PC-3 (cell line): ENCODE data around the gene HYDIN. TPM values are rescaled to one million over a fixed set of nuclear protein-coding genes. Genes with fewer than 3 reads are reported as not detected.

Experiments
- ATAC-seq: fragments of 200-7000 bp; cut with Tn5 transposase; 2 replicates; pipeline ENCODE4 v1.9.1; 2020; ENCODE audit warnings: mild to moderate bottlenecking, moderate library complexity
- BruUV-seq: library from RNA; stranded (reverse); fragments of 400-500 nt; replicated peaks from 2 replicates; lab custom pipeline; 2021; lab: Mats Ljungman, UMichigan
- CTCF ChIA-PET: fragments of 300-600 bp; sonication (Branson Sonifier 250); formaldehyde crosslinking; loops from one replicate; lab custom pipeline; 2022; ENCODE audit warnings: antibody characterized with exemption; lab: Charles Lee
- POLR2A ChIA-PET: fragments of 300-600 bp; sonication (Branson Sonifier 250); formaldehyde crosslinking; loops from one replicate; lab custom pipeline; 2022; ENCODE audit warnings: antibody characterized with exemption; ENCODE audit not compliant: unreplicated experiment; lab: Charles Lee
- DNase-seq: peaks from one replicate; pipeline ENCODE4 v3.0.0-alpha.2; 2015
- H2AFZ ChIP-seq: fragments of 300-600 bp; sonication (generic); 2 replicates; pipeline ENCODE4 v1.6.0; 2016; ENCODE audit warnings: antibody characterized with exemption, low read length
- H3F3A ChIP-seq: fragments of 300-600 bp; sonication (generic); one replicate; pipeline ENCODE4 v1.6.0; 2017; ENCODE audit warnings: antibody characterized with exemption, low read length, control low read depth, mild to moderate bottlenecking; ENCODE audit not compliant: unreplicated experiment
- H3K27ac ChIP-seq: fragments of 300-600 bp; sonication (generic); 2 replicates; pipeline ENCODE4 v1.5.1; 2016; ENCODE audit warnings: mild to moderate bottlenecking, low read length
- H3K27me3 ChIP-seq: fragments of 300-600 bp; sonication (generic); 2 replicates; pipeline ENCODE4 v1.6.1; 2016; ENCODE audit warnings: low read length, mixed read lengths
- H3K36me3 ChIP-seq: fragments of 300-600 bp; sonication (generic); 2 replicates; pipeline ENCODE4 v1.6.1; 2016; ENCODE audit warnings: low read depth, mixed run types, low read length, mixed read lengths
- H3K4me1 ChIP-seq: fragments of 300-600 bp; sonication (generic); 2 replicates; pipeline ENCODE4 v1.5.1; 2016; ENCODE audit warnings: low read length; ENCODE audit not compliant: insufficient read depth
- H3K4me2 ChIP-seq: fragments of 300-600 bp; sonication (generic); 2 replicates; pipeline ENCODE4 v1.6.0; 2016; ENCODE audit warnings: low read length
- H3K4me3 ChIP-seq: fragments of 300-600 bp; sonication (generic); 2 replicates; pipeline ENCODE4 v1.5.1; 2016; ENCODE audit warnings: mild to moderate bottlenecking, low read length, mixed read lengths
- H3K79me2 ChIP-seq: fragments of 300-600 bp; sonication (generic); 2 replicates; pipeline ENCODE4 v1.6.1; 2017; ENCODE audit warnings: low read length, mixed read lengths
- H3K9ac ChIP-seq: fragments of 300-600 bp; sonication (generic); 2 replicates; pipeline ENCODE4 v1.6.0; 2016; ENCODE audit warnings: mild to moderate bottlenecking, low read length
- H3K9me2 ChIP-seq: fragments of 300-600 bp; sonication (generic); replicated peaks from 2 replicates; pipeline ENCODE4 v1.6.1; 2016; ENCODE audit warnings: mixed run types, low read length, mixed read lengths
- H3K9me3 ChIP-seq: fragments of 300-600 bp; sonication (generic); 2 replicates; pipeline ENCODE4 v1.6.1; 2016; ENCODE audit warnings: low read length, mixed read lengths
- H4K20me1 ChIP-seq: fragments of 300-600 bp; sonication (generic); 2 replicates; pipeline ENCODE4 v1.6.1; 2016; ENCODE audit warnings: low read length, mixed read lengths
- CTCF ChIP-seq: fragments of 300-600 bp; sonication (generic); conservative IDR thresholded peaks from 2 replicates; pipeline ENCODE4 v1.5.1; 2017; ENCODE audit warnings: antibody characterized with exemption, low read depth, mild to moderate bottlenecking, low read length
- EZH2 ChIP-seq: fragments of 300-600 bp; sonication (generic); IDR thresholded peaks from one replicate; pipeline ENCODE4 v1.6.1; 2017; ENCODE audit warnings: antibody characterized with exemption, mild to moderate bottlenecking, low read length; ENCODE audit not compliant: unreplicated experiment
- EZH2phosphoT487 ChIP-seq: fragments of 300-600 bp; sonication (generic); IDR thresholded peaks from 2 replicates; pipeline ENCODE4 v1.6.1; 2018; ENCODE audit warnings: mild to moderate bottlenecking, antibody characterized with exemption, low read length, borderline replicate concordance
- intact Hi-C: fragments of 100-400 bp; cut with micrococcal nuclease; formaldehyde crosslinking; loops from 2 replicates; pipeline ENCODE4 v1.9.0; 2023
- total RNA-seq: library from RNA; depleted of rRNA; stranded (reverse); fragments of >200 nt; gene quantifications from 2 replicates; pipeline ENCODE4 v1.2.3, GENCODE V29; 2014

HYDIN gene
- total RNA-seq, 1 experiment from 2014 or later = 0.69 TPM

DNA sequence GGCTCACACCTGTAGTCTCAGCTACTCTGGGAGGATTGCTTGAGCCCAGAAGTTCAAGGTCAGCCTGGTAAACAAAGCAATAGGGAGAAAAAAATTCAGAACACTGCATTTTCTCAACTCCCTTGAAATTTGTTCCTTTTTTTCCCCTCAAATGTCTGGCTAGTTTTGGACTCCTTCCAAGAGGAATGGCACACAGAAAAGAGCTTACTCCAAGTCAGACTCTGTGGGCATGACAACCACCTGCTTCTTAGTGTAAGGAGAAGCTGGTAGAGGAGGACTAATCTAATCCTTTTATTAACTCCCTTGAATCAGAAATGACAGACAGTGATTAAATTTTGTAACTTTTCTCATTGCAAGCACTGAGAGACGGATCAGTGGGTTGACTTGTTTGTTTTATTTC is 27.9 kb upstream of the HYDIN start:
- Histone ChIP-seq H3K4me2 (no peak overlapping the region), H3K9me2 (no peaks in the 10 kb centered on the region), H3K9me3 (no peaks in the 10 kb centered on the region), H3K9ac (no peak overlapping the region), H3K4me1 (no peaks in the 10 kb centered on the region), H4K20me1 (no peaks in the 10 kb centered on the region), H3K27me3 (peaks cover 53% of the 10 kb centered on the region), H3K27ac (no peak overlapping the region), H3F3A (no peaks in the 10 kb centered on the region), H3K36me3 (no peaks in the 10 kb centered on the region), H2AFZ (no peak overlapping the region), H3K4me3 (no peak overlapping the region), H3K79me2 (no peaks in the 10 kb centered on the region)
- ChIA-PET POLR2A (no interaction called here), CTCF (no interaction called here)
- TF ChIP-seq CTCF (no peak), EZH2 (no peak), EZH2phosphoT487 (no peak)
- DNase-seq = no peak
- no TSS peak for BruUV-seq
- intact Hi-C loops = no loop called here
- ATAC-seq = no peak

- H3K79me2 ChIP-seq = no peaks in the 10 kb centered on the region
- no peak overlapping the region for H3K4me3 ChIP-seq
- no peaks in the 10 kb centered on the region for H3K9me3 ChIP-seq
- no peaks in the 10 kb centered on the region for H3K36me3 ChIP-seq
- POLR2A ChIA-PET = no interaction called here
- peaks cover 47% of the 10 kb centered on the region for H3K27me3 ChIP-seq
- no peak for DNase-seq
- no peak overlapping the region for H3K4me2 ChIP-seq
- no peak overlapping the region for H2AFZ ChIP-seq
- H3K4me1 ChIP-seq = no peaks in the 10 kb centered on the region
- H3K27ac ChIP-seq = no peak overlapping the region
- no peak overlapping the region for H3K9ac ChIP-seq
- intact Hi-C loops = no loop called here
- no TSS peak for BruUV-seq
- CTCF ChIA-PET = no interaction called here
- no peak for TF ChIP-seq CTCF
- TF ChIP-seq EZH2 = no peak
- TF ChIP-seq EZH2phosphoT487 = no peak
- no peaks in the 10 kb centered on the region for H3F3A ChIP-seq
- ATAC-seq = no peak
- no peaks in the 10 kb centered on the region for H3K9me2 ChIP-seq
- no peaks in the 10 kb centered on the region for H4K20me1 ChIP-seq
Measured at GRCh38 chr16:71257768-71258167, 27.2 kb upstream of the HYDIN start.

- Histone ChIP-seq H3K27me3 (peaks cover 38% of the 10 kb centered on the region), H3K9me3 (no peaks in the 10 kb centered on the region), H3K9me2 (no peaks in the 10 kb centered on the region), H3K36me3 (no peaks in the 10 kb centered on the region), H3K4me1 (no peaks in the 10 kb centered on the region), H3K79me2 (no peaks in the 10 kb centered on the region), H3K9ac (no peak overlapping the region), H2AFZ (no peak overlapping the region), H3K4me3 (no peak overlapping the region), H3F3A (no peaks in the 10 kb centered on the region), H3K4me2 (no peak overlapping the region), H4K20me1 (no peaks in the 10 kb centered on the region), H3K27ac (no peak overlapping the region)
- no TSS peak for BruUV-seq
- ATAC-seq (no peak), DNase-seq (no peak)
- TF ChIP-seq CTCF = no peak
- TF ChIP-seq EZH2phosphoT487 = no peak
- no peak for TF ChIP-seq EZH2
- ChIA-PET CTCF (no interaction called here), POLR2A (no interaction called here)
- intact Hi-C loops = no loop called here
Measured at GRCh38 chr16:71255721-71256120, 25.2 kb upstream of the HYDIN start.
